IPS-20b (cell line): ENCODE measurements around the gene CASS4.
"Not testable (repeated sequence)": the region's sequence is repeated elsewhere in the genome, so short reads cannot be mapped to it uniquely, and the experiment has no call there.

Experiments used
- H3K27ac ChIP-seq: one replicate; pipeline ENCODE4 v1.5.1; 2013; ENCODE audit warnings: low read length
- H3K27me3 ChIP-seq: 2 replicates; pipeline ENCODE4 v1.6.1; 2013; ENCODE audit warnings: mild to moderate bottlenecking, low read length, inconsistent platforms; ENCODE audit not compliant: insufficient read depth
- H3K36me3 ChIP-seq: 2 replicates; pipeline ENCODE4 v1.6.1; 2013; ENCODE audit warnings: low read depth, mild to moderate bottlenecking, inconsistent platforms, low read length, moderate library complexity; ENCODE audit not compliant: insufficient read depth
- H3K4me1 ChIP-seq: 2 replicates; pipeline ENCODE4 v1.6.1; 2013; ENCODE audit warnings: mild to moderate bottlenecking, control low read depth, inconsistent platforms, low read length, moderate library complexity; ENCODE audit not compliant: insufficient read depth
- H3K4me3 ChIP-seq: 2 replicates; pipeline ENCODE4 v1.5.1; 2013; ENCODE audit warnings: mild to moderate bottlenecking, low read length, inconsistent platforms
- H3K9ac ChIP-seq: 2 replicates; pipeline ENCODE4 v1.6.1; 2013; ENCODE audit warnings: low read depth, mild to moderate bottlenecking, inconsistent platforms, low read length, moderate library complexity
- H3K9me3 ChIP-seq: 2 replicates; pipeline ENCODE4 v1.6.1; 2013; ENCODE audit warnings: mild to moderate bottlenecking, low read depth, low read length, inconsistent platforms; ENCODE audit not compliant: insufficient read depth

CASS4 gene

GRCh38 chr20:56382696-56383095, 29.4 kb upstream of the CASS4 start:
- no peaks in the 10 kb centered on the region for H3K9me3 ChIP-seq
- H3K27ac ChIP-seq = no peak overlapping the region
- peaks cover 92% of the 10 kb centered on the region for H3K36me3 ChIP-seq
- no peaks in the 10 kb centered on the region for H3K27me3 ChIP-seq
- no peaks in the 10 kb centered on the region for H3K4me1 ChIP-seq
- H3K9ac ChIP-seq = no peak overlapping the region
- H3K4me3 ChIP-seq = no peak overlapping the region

GRCh38 chr20:56383334-56383733, 28.7 kb upstream of the CASS4 start:
- no peaks in the 10 kb centered on the region for H3K9me3 ChIP-seq
- no peak overlapping the region for H3K27ac ChIP-seq
- H3K27me3 ChIP-seq = no peaks in the 10 kb centered on the region
- H3K9ac ChIP-seq = no peak overlapping the region
- H3K4me3 ChIP-seq = no peak overlapping the region
- peaks cover 92% of the 10 kb centered on the region for H3K36me3 ChIP-seq
- H3K4me1 ChIP-seq = no peaks in the 10 kb centered on the region

GRCh38 chr20:56385130-56385529, 26.9 kb upstream of the CASS4 start:
- Histone ChIP-seq H3K4me1 (no peaks in the 10 kb centered on the region), H3K4me3 (no peak overlapping the region), H3K27me3 (no peaks in the 10 kb centered on the region), H3K9me3 (no peaks in the 10 kb centered on the region), H3K27ac (no peak overlapping the region), H3K9ac (no peak overlapping the region), H3K36me3 (peaks cover 97% of the 10 kb centered on the region)

- H3K27me3 ChIP-seq = no peaks in the 10 kb centered on the region
- peaks cover 89% of the 10 kb centered on the region for H3K36me3 ChIP-seq
- no peak overlapping the region for H3K4me3 ChIP-seq
- H3K9me3 ChIP-seq = no peaks in the 10 kb centered on the region
- H3K4me1 ChIP-seq = 0 out of 2 replicates have a peak, but pooled peaks cover 5% of the 10 kb centered on the region
- H3K9ac ChIP-seq = no peak overlapping the region
- H3K27ac ChIP-seq = no peak overlapping the region
Measured at GRCh38 chr20:56386219-56386618, 25.8 kb upstream of the CASS4 start.

- Histone ChIP-seq H3K4me1 (peaks cover 10% of the 10 kb centered on the region; the same call in 1 of the 2 replicates), H3K27me3 (no peaks in the 10 kb centered on the region), H3K4me3 (no peak overlapping the region), H3K36me3 (peaks cover 63% of the 10 kb centered on the region), H3K9ac (no peak overlapping the region), H3K27ac (no peak overlapping the region), H3K9me3 (no peaks in the 10 kb centered on the region)
Measured at GRCh38 chr20:56388882-56389281, 23.2 kb upstream of the CASS4 start.

GRCh38 chr20:56389807-56390206, 22.3 kb upstream of the CASS4 start:
- no peak overlapping the region for H3K27ac ChIP-seq
- no peak overlapping the region for H3K9ac ChIP-seq
- no peak overlapping the region for H3K4me3 ChIP-seq
- no peaks in the 10 kb centered on the region for H3K9me3 ChIP-seq
- H3K4me1 ChIP-seq = peaks cover 10% of the 10 kb centered on the region; the same call in 1 of the 2 replicates
- peaks cover 54% of the 10 kb centered on the region for H3K36me3 ChIP-seq
- no peaks in the 10 kb centered on the region for H3K27me3 ChIP-seq

GRCh38 chr20:56390396-56390795, 21.7 kb upstream of the CASS4 start:
- not testable (repeated sequence) for H3K27ac ChIP-seq, H3K9me3 ChIP-seq, H3K27me3 ChIP-seq
- peak overlapping the region; percentile 98 for H3K4me3 ChIP-seq
- H3K4me1 ChIP-seq = peaks cover 10% of the 10 kb centered on the region; the same call in 1 of the 2 replicates
- peak overlapping the region; percentile 100; the same call in 1 of the 2 replicates for H3K9ac ChIP-seq
- H3K36me3 ChIP-seq = peaks cover 54% of the 10 kb centered on the region

- H3K27ac ChIP-seq = peak overlapping the region; percentile 74
- peak overlapping the region; percentile 100 for H3K9ac ChIP-seq
- H3K4me1 ChIP-seq = peaks cover 10% of the 10 kb centered on the region; the same call in 1 of the 2 replicates
- no peaks in the 10 kb centered on the region for H3K9me3 ChIP-seq
- H3K27me3 ChIP-seq = no peaks in the 10 kb centered on the region
- H3K4me3 ChIP-seq = peak overlapping the region; percentile 98
- H3K36me3 ChIP-seq = peaks cover 54% of the 10 kb centered on the region
Measured at GRCh38 chr20:56391037-56391436, 21.0 kb upstream of the CASS4 start.

GRCh38 chr20:56391596-56392131, 20.4 kb upstream of the CASS4 start:
- H3K9ac ChIP-seq = peak overlapping the region; percentile 100
- no peaks in the 10 kb centered on the region for H3K9me3 ChIP-seq
- peaks cover 54% of the 10 kb centered on the region for H3K36me3 ChIP-seq
- H3K4me3 ChIP-seq = peak overlapping the region; percentile 98
- no peaks in the 10 kb centered on the region for H3K27me3 ChIP-seq
- H3K4me1 ChIP-seq = peaks cover 10% of the 10 kb centered on the region; the same call in 1 of the 2 replicates
- peak overlapping the region; percentile 95 for H3K27ac ChIP-seq

- H3K4me3 ChIP-seq = peak within 1 kb of the TSS; percentile 98
- no peaks in the 10 kb centered on the region for H3K27me3 ChIP-seq
- H3K9ac ChIP-seq = peak within 1 kb of the TSS; percentile 100
- peaks cover 10% of the 10 kb centered on the region; the same call in 1 of the 2 replicates for H3K4me1 ChIP-seq
- no peaks in the 10 kb centered on the region for H3K9me3 ChIP-seq
- H3K27ac ChIP-seq = peak within 1 kb of the TSS; percentile 95
- peaks cover 55% of the 10 kb centered on the region for H3K36me3 ChIP-seq
Measured at GRCh38 chr20:56392132-56392880, 19.8 kb upstream of the CASS4 start, which contains the start of the genes AURKA and CSTF1. Gene AURKA, minus strand, starts transcription at chr20:56392215. Its CDS starts 4,018 bp downstream, at chr20:56388197. Gene CSTF1, plus strand, starts transcription at chr20:56392645. Its CDS starts 2,908 bp downstream, at chr20:56395553.

- H3K9me3 ChIP-seq = no peaks in the 10 kb centered on the region
- H3K4me1 ChIP-seq = peaks cover 10% of the 10 kb centered on the region; the same call in 1 of the 2 replicates
- H3K27ac ChIP-seq = peak overlapping the region; percentile 95
- peaks cover 55% of the 10 kb centered on the region for H3K36me3 ChIP-seq
- no peaks in the 10 kb centered on the region for H3K27me3 ChIP-seq
- peak overlapping the region; percentile 100 for H3K9ac ChIP-seq
- H3K4me3 ChIP-seq = peak overlapping the region; percentile 98
Measured at GRCh38 chr20:56392881-56393482, 19.1 kb upstream of the CASS4 start.
